Ovary (tissue), 3 donors: Measurements from ENCODE around the gene KISS1.

Experiments used
- EP300 ChIP-seq: sonication (generic); formaldehyde crosslinking; IDR thresholded peaks from one replicate; pipeline ENCODE4 v1.6.1; 2017; ENCODE audit warnings: antibody characterized with exemption
- POLR2A ChIP-seq: fragments of 450-650 bp; IDR thresholded peaks from one replicate; pipeline ENCODE4 v1.6.1; 2017; ENCODE audit warnings: antibody characterized with exemption, mild to moderate bottlenecking, moderate library complexity
- TF ChIP-seq, protein P1 (sequence below), 3 donors: fragments of 450-650 bp in 2 of 3; fragments of 200-600 bp in 1 of 3; IDR thresholded peaks; one replicate each; pipeline versions ENCODE4 v1.5.1 to v1.8.0; 2016 to 2022; ENCODE audit warnings: antibody characterized with exemption in 3 of 3, mild to moderate bottlenecking in 1 of 3
- donor health status: DM: no; HTN: no; CAD: no.

DNA sequence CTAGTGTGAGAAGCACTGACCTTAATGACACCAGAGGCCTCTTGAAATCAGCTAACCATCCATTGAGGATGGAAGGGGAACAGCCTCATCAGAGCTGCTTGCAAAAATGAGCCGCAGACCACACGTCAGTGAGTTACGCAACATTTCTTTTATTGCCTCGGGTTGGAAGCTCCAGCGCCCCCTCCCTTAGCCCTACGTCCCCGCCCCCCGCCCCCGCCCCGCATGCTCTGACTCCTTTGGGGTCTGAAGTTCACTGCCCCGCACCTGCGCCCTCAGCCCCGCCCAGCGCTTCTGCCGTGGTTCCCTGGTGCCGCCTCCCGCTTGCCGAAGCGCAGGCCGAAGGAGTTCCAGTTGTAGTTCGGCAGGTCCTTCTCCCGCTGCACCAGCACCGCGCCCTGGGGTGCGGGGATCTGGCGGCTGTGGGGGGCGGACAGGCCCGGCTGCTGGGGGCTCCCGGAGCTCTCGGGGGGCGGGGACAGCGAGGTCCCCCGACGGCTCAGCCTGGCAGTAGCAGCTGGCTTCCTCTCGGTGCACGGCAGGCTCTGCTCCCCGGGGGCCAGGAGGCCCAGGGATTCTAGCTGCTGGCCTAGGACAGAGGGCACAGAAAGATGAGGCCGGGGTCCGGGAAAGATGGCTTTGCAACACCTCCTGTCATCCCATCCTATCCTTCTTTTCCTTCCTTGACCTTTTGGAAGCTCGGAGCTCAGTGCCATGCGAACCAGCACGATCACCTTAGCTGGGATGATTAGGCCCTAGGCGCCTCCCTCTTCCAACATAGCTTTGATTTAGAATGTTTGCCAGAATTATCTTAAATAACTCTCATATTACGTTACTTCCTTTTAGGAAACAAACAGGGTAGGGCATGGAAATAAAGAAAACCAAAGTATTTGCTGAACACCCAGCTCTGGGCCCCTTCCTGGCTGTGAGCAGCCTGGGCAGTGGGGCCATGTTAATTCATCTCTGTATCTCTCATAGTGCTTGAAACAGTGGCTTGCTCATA lies 5.8 kb downstream of the KISS1 start:
- TF ChIP-seq POLR2A (no peak), EP300 (no peak)
- TF ChIP-seq, protein P1, sequence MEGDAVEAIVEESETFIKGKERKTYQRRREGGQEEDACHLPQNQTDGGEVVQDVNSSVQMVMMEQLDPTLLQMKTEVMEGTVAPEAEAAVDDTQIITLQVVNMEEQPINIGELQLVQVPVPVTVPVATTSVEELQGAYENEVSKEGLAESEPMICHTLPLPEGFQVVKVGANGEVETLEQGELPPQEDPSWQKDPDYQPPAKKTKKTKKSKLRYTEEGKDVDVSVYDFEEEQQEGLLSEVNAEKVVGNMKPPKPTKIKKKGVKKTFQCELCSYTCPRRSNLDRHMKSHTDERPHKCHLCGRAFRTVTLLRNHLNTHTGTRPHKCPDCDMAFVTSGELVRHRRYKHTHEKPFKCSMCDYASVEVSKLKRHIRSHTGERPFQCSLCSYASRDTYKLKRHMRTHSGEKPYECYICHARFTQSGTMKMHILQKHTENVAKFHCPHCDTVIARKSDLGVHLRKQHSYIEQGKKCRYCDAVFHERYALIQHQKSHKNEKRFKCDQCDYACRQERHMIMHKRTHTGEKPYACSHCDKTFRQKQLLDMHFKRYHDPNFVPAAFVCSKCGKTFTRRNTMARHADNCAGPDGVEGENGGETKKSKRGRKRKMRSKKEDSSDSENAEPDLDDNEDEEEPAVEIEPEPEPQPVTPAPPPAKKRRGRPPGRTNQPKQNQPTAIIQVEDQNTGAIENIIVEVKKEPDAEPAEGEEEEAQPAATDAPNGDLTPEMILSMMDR (IDR thresholded peaks at IDR 0.05), result no peak
